HG03175 (cell line): Measurements from ENCODE around the gene PPA2.

Experiments
- ATAC-seq: cut with Tn5 transposase; IDR thresholded peaks from one replicate; pipeline ENCODE4 v1.9.1; 2021; ENCODE audit warnings: mild to moderate bottlenecking, moderate library complexity; ENCODE audit not compliant: unreplicated experiment

Gene PPA2

GRCh38 chr4:105399532-105400161 lies 74.2 kb downstream of the PPA2 start:
- ATAC-seq = no peak

GRCh38 chr4:105392858-105393257 lies 81.0 kb downstream of the PPA2 start:
- no peak for ATAC-seq

GRCh38 chr4:105389167-105389566 lies 84.7 kb downstream of the PPA2 start:
- no peak for ATAC-seq

- no peak for ATAC-seq
Observed at GRCh38 chr4:105387466-105387865, 86.4 kb downstream of the PPA2 start.

GRCh38 chr4:105386012-105386411 lies 87.8 kb downstream of the PPA2 start:
- ATAC-seq = no peak

- ATAC-seq = no peak
Observed at GRCh38 chr4:105374071-105374470, 99.8 kb downstream of the PPA2 start.

- ATAC-seq = no peak
Observed at GRCh38 chr4:105373324-105373723, 100.5 kb downstream of the PPA2 start.

GRCh38 chr4:105369988-105370387 lies 103.9 kb downstream of the PPA2 start:
- ATAC-seq = no peak

- ATAC-seq = no peak
Observed at GRCh38 chr4:105361053-105361452, 112.8 kb downstream of the PPA2 start.

GRCh38 chr4:105357258-105357980 lies 116.4 kb downstream of the PPA2 start:
- ATAC-seq = no peak

GRCh38 chr4:105356194-105356593 lies 117.7 kb downstream of the PPA2 start:
- ATAC-seq = no peak

GRCh38 chr4:105352826-105353225 lies 121.0 kb downstream of the PPA2 start:
- peak; percentile 83 for ATAC-seq

GRCh38 chr4:105351861-105352260 lies 122.0 kb downstream of the PPA2 start:
- ATAC-seq = no peak

GRCh38 chr4:105350859-105351490 lies 122.9 kb downstream of the PPA2 start:
- no peak for ATAC-seq

GRCh38 chr4:105348719-105349118 lies 125.1 kb downstream of the PPA2 start:
- ATAC-seq = no peak

GRCh38 chr4:105346869-105347268 lies 127.0 kb downstream of the PPA2 start:
- ATAC-seq = no peak

- no peak for ATAC-seq
Observed at GRCh38 chr4:105345838-105346237, 128.0 kb downstream of the PPA2 start.

- no peak for ATAC-seq
Observed at GRCh38 chr4:105345358-105345757, 128.5 kb downstream of the PPA2 start.

GRCh38 chr4:105344141-105344540 lies 129.7 kb downstream of the PPA2 start:
- ATAC-seq = no peak

- ATAC-seq = no peak
Observed at GRCh38 chr4:105343146-105343931, 130.5 kb downstream of the PPA2 start.

GRCh38 chr4:105329081-105329480 lies 144.8 kb downstream of the PPA2 start:
- no peak for ATAC-seq
